Keratinocyte (primary cell): Measurements from ENCODE around the gene IGSF6. TPM values are rescaled to one million over a fixed set of nuclear protein-coding genes. Genes with fewer than 3 reads are reported as not detected.

Experiments
- DNase-seq: peaks from one replicate; pipeline ENCODE4 v3.0.0-alpha.2; 2011; ENCODE audit warnings: low read depth, missing footprints, low spot score
- FAIRE-seq: peaks from 2 replicates; lab custom pipeline; 2011; peaks lifted over from hg19 to GRCh38; lab: Jason Lieb, UNC
- H2AFZ ChIP-seq: 2 replicates; pipeline ENCODE4 v1.6.0; 2012; ENCODE audit warnings: low read length, control low read depth, inconsistent platforms; ENCODE audit not compliant: control insufficient read depth
- H3K27ac ChIP-seq: 2 replicates; pipeline ENCODE4 v1.5.1; 2011; ENCODE audit warnings: low read length; ENCODE audit not compliant: control insufficient read depth, insufficient read depth
- H3K27me3 ChIP-seq: 3 replicates; pipeline ENCODE4 v1.6.0; 2011; ENCODE audit warnings: low read length; ENCODE audit not compliant: control insufficient read depth, insufficient read depth; ENCODE audit errors: extremely low read depth
- H3K36me3 ChIP-seq, 2 experiments: 2 replicates in 1 of 2; 3 replicates in 1 of 2; pipeline ENCODE4 v1.5.1; 2011; ENCODE audit warnings: low read length in 2 of 2, mild to moderate bottlenecking in 1 of 2; ENCODE audit not compliant: control insufficient read depth in 2 of 2, insufficient read depth in 2 of 2; ENCODE audit errors: extremely low read depth in 1 of 2
- H3K4me1 ChIP-seq: 3 replicates; pipeline ENCODE4 v1.5.1; 2011; ENCODE audit warnings: low read length; ENCODE audit not compliant: control insufficient read depth, insufficient read depth; ENCODE audit errors: extremely low read depth
- H3K4me2 ChIP-seq: 3 replicates; pipeline ENCODE4 v1.6.0; 2011; ENCODE audit warnings: low read depth, low read length; ENCODE audit not compliant: control insufficient read depth, insufficient read depth; ENCODE audit errors: extremely low read depth
- H3K4me3 ChIP-seq, 3 experiments: fragments of 200-600 bp in 1 of 3; sonication (generic) in 1 of 3; 2 replicates in 2 of 3; 3 replicates in 1 of 3; pipeline ENCODE4 v1.5.1; 2011 to 2016; ENCODE audit warnings: low read length in 3 of 3, mild to moderate bottlenecking in 3 of 3, control low read depth in 2 of 3, inconsistent platforms in 1 of 3, low read depth in 1 of 3, mixed read lengths in 1 of 3, mixed run types in 1 of 3, moderate library complexity in 1 of 3; ENCODE audit not compliant: control insufficient read depth in 2 of 3, insufficient read depth in 2 of 3; ENCODE audit errors: extremely low read depth in 1 of 3
- H3K79me2 ChIP-seq: 2 replicates; pipeline ENCODE4 v1.6.0; 2012; ENCODE audit warnings: low read length; ENCODE audit not compliant: control insufficient read depth, insufficient read depth
- H3K9ac ChIP-seq: 3 replicates; pipeline ENCODE4 v1.6.0; 2011; ENCODE audit warnings: low read length; ENCODE audit not compliant: control insufficient read depth, insufficient read depth; ENCODE audit errors: extremely low read depth
- H3K9me1 ChIP-seq: 3 replicates; pipeline ENCODE4 v1.6.0; 2011; ENCODE audit warnings: low read length; ENCODE audit not compliant: control insufficient read depth, insufficient read depth; ENCODE audit errors: extremely low read depth
- H3K9me3 ChIP-seq: 2 replicates; pipeline ENCODE4 v1.5.1; 2012; ENCODE audit warnings: low read depth, low read length; ENCODE audit not compliant: control insufficient read depth
- H4K20me1 ChIP-seq: 3 replicates; pipeline ENCODE4 v1.6.0; 2011; ENCODE audit warnings: low read length; ENCODE audit not compliant: control insufficient read depth, insufficient read depth; ENCODE audit errors: extremely low read depth
- CTCF ChIP-seq, 3 experiments: IDR thresholded peaks in 1 of 3; conservative IDR thresholded peaks in 1 of 3; optimal IDR thresholded peaks in 1 of 3; 2 replicates in 2 of 3; 3 replicates in 1 of 3; pipeline versions ENCODE3 to v1.5.1; 2011; ENCODE audit warnings: low read length in 3 of 3, mild to moderate bottlenecking in 3 of 3, moderate library complexity in 2 of 3, control low read depth in 1 of 3, inconsistent platforms in 1 of 3; ENCODE audit not compliant: insufficient read depth in 2 of 3; ENCODE audit errors: extremely low read depth in 1 of 3
- EZH2 ChIP-seq: IDR thresholded peaks from one replicate; pipeline ENCODE4 v1.6.1; 2012; ENCODE audit warnings: inconsistent platforms, mild to moderate bottlenecking, low read length, moderate library complexity
- dilution Hi-C: fragments of 300-500 bp; cut with MboI; formaldehyde crosslinking; loops from one replicate; pipeline ENCODE4 v1.7.0; 2020; ENCODE audit warnings: low sequenced_read_pairs; ENCODE audit not compliant: extremely low pct_ligation_motif_present
- polyA plus RNA-seq, 5 experiments: library from polyadenylated mRNA; depleted of rRNA in 3 of 5; stranded (reverse) in 3 of 5; stranded (forward) in 1 of 5; unstranded in 1 of 5; fragments of >200 nt; gene quantifications; 1 replicate in 1 of 5; 2 replicates in 3 of 5; 3 replicates in 1 of 5; pipeline versions ENCODE4 v1.2.1 to v1.2.3, GENCODE V29; 2011 to 2012; ENCODE audit warnings: missing spikeins in 2 of 5, low read depth in 1 of 5, low replicate concordance in 1 of 5

IGSF6 gene
- polyA plus RNA-seq, 1 donor (not counting 4 experiments of a cell fraction or from before 2014, with no cell fraction given) = not detected

- TF ChIP-seq CTCF (optimal IDR thresholded peaks at IDR 0.05 in 1 of 3, IDR thresholded peaks at IDR 0.05 in 1 of 3, conservative IDR thresholded peaks at IDR 0.05 in 1 of 3; ENCODE audit: extremely low read depth in 1 of 3, insufficient read depth in 2 of 3, low read length in 3 of 3) (no peak), EZH2 (no peak)
- no peak for FAIRE-seq
- Histone ChIP-seq H3K27ac (no peak overlapping the region), H3K4me1 (no peaks in the 10 kb centered on the region), H3K4me3 (no peak overlapping the region), H3K9me3 (no peaks in the 10 kb centered on the region), H3K9me1 (no peaks in the 10 kb centered on the region), H2AFZ (no peak overlapping the region), H3K4me2 (no peak overlapping the region), H3K9ac (no peak overlapping the region), H4K20me1 (peaks cover 4% of the 10 kb centered on the region), H3K36me3 (peaks cover 5 to 6% of the 10 kb centered on the region in 2 experiments), H3K27me3 (no peaks in the 10 kb centered on the region), H3K79me2 (peaks cover 10% of the 10 kb centered on the region)
- dilution Hi-C loops = no loop called here
- no peak for DNase-seq
Observed at GRCh38 chr16:21647562-21648164, 4.7 kb downstream of the IGSF6 start.

GRCh38 chr16:21646721-21647561 is 5.5 kb downstream of the IGSF6 start:
- FAIRE-seq = no peak

More at GRCh38 chr16:21646721-21647561, 5.5 kb downstream of the IGSF6 start:
- Histone ChIP-seq H4K20me1 (peaks cover 4% of the 10 kb centered on the region), H3K27ac (no peak overlapping the region), H3K27me3 (no peaks in the 10 kb centered on the region), H3K9ac (no peak overlapping the region), H3K4me3 (no peak overlapping the region), H3K9me1 (no peaks in the 10 kb centered on the region), H3K36me3 (peaks cover 5 to 6% of the 10 kb centered on the region in 2 experiments), H3K4me1 (peaks cover 1% of the 10 kb centered on the region), H3K9me3 (no peaks in the 10 kb centered on the region), H2AFZ (no peak overlapping the region), H3K79me2 (peaks cover 10% of the 10 kb centered on the region), H3K4me2 (no peak overlapping the region)
- no peak for DNase-seq
- TF ChIP-seq CTCF (optimal IDR thresholded peaks at IDR 0.05 in 1 of 3, IDR thresholded peaks at IDR 0.05 in 1 of 3, conservative IDR thresholded peaks at IDR 0.05 in 1 of 3; ENCODE audit: extremely low read depth in 1 of 3, insufficient read depth in 2 of 3, low read length in 3 of 3) (no peak), EZH2 (no peak)
- dilution Hi-C loops = no loop called here
